NCI-H774 (cell line): ENCODE data around the gene C2orf69.

Experiments used
- DNase-seq: peaks from one replicate; lab custom pipeline; 2025; lab: John Stamatoyannopoulos, UW

C2orf69 gene

DNA sequence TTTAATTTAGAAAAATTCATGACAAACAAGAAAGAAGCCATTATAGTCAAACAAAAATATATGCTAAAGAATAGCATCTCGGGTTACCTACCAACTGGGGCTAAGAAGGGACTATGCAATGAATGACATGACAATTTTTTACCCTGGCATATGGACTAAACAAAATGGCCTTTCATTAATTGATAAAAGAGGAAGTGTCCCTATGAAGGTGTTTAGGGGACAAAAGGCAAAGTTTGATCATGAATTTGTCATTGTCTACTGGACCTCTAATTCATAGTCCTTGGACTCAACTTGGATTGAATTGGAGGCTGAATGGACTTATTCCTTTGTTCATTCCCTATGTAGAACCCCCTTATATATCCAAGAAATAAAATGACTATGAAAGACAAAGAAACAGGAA lies 57.0 kb downstream of the C2orf69 start:
- DNase-seq: no peak

DNA sequence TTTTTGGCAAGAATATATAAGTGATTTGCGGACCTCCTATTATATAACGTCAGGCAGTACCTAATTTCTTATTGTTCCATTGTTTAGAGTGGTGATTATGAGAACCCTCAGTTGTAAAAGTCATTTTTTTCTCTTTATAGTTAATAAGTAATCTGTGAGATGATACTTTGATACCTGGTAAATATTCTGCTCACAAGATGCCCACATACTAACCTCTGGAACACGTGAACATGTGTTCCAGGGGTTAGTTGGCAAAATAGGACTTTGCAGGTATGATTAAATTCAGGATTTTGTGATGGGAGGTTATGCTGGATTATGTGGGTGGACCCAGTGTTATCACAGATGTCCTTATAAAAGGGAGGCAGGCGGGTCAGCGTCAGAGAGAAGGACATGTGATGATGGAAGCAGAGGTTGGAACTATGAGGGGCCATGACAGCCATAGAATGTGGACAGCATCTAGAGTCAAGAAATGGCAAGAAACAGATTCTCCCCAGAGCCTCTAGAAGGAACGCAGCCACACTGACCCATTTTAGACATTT lies 61.1 kb downstream of the C2orf69 start:
- DNase-seq: no peak

DNA sequence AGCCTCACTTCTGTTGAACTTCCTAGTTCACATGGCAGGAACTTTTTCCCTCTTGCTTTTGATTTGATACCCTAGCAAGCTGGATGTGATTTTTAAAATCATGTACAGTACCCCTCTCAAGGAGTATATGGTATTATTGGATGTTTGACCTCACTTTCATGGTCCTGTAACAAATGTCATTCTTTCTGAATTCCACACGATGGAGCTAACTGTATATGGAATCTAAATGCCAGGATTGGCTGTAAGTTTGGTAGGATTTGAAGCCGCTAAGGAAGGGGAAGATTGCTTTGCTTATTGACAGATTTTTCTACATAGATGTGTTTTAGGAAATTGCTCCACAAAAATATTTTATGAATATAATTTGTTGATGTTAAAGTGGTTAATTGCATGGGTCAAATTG lies 62.6 kb downstream of the C2orf69 start:
- peak; percentile 2 for DNase-seq

DNA sequence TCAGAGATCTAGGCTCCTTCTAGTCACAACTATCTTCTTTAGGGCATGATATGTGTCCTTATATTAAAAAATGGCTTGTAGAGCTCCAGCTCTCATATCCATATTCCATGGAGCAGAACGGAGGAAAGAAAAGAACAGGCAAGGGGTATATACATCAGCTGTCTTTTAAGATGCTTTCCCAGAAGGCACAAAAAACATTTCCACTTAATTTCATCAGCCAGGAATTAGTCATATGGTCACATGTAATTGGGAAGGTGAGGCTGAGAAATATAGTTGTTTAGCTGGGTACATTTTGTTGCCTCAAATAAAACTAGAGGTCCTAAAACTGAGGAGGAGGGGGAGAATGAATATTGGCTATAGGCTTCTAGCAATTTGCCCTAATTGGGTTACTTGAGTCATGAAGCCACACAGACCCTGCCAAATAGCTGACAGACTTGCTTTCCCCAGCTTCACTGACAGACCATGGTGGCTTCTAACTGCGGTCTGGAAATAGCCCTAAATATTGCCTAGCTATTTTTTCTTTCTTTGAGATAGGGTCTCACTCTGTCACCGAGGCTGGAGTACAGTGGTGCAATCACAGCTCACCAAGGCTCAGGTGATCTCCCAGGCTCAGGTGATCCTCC lies 64.3 kb downstream of the C2orf69 start:
- no peak for DNase-seq
